ENCODE measurements around the gene CEACAM21.
"Not testable (repeated sequence)": the region's sequence is repeated elsewhere in the genome, so short reads cannot be mapped to it uniquely, and the experiment has no call there.

Gene CEACAM21

GRCh38 chr19:41564515-41565378 lies 11.2 kb upstream of the CEACAM21 start:
- peaks cover 3% of the 10 kb centered on the region for H3K36me3 ChIP-seq (ENCODE audit: control insufficient read depth, insufficient read depth, low read length)
- peaks cover 30% of the 10 kb centered on the region for H3K4me1 ChIP-seq (ENCODE audit: control insufficient read depth, insufficient read depth, low read length, poor library complexity, severe bottlenecking)
- H3K27me3 ChIP-seq (replicated peaks; ENCODE audit: control insufficient read depth, insufficient read depth, low read length, poor library complexity, severe bottlenecking) = no peaks in the 10 kb centered on the region
- no peak for DNase-seq
- no peaks in the 10 kb centered on the region for H3K9me3 ChIP-seq (ENCODE audit: control insufficient read depth, low read length)
- no peak overlapping the region for H3K4me3 ChIP-seq (ENCODE audit: insufficient read depth, low read depth, low read length, poor library complexity, severe bottlenecking)
- H3K27ac ChIP-seq (ENCODE audit: insufficient read depth, low read length, poor library complexity, severe bottlenecking) = peak overlapping the region; percentile 7

- Histone ChIP-seq H3K4me1 (ENCODE audit: control insufficient read depth, insufficient read depth, low read length, poor library complexity, severe bottlenecking) (peaks cover 24% of the 10 kb centered on the region), H3K9me3 (ENCODE audit: control insufficient read depth, low read length) (no peaks in the 10 kb centered on the region), H3K27ac (ENCODE audit: insufficient read depth, low read length, poor library complexity, severe bottlenecking) (no peak overlapping the region), H3K27me3 (replicated peaks; ENCODE audit: control insufficient read depth, insufficient read depth, low read length, poor library complexity, severe bottlenecking) (no peaks in the 10 kb centered on the region), H3K4me3 (ENCODE audit: insufficient read depth, low read depth, low read length, poor library complexity, severe bottlenecking) (no peak overlapping the region), H3K36me3 (ENCODE audit: control insufficient read depth, insufficient read depth, low read length) (peaks cover 3% of the 10 kb centered on the region)
- no peak for DNase-seq
Observed at GRCh38 chr19:41565379-41565720, 10.6 kb upstream of the CEACAM21 start.

- peaks cover 3% of the 10 kb centered on the region for H3K36me3 ChIP-seq (ENCODE audit: control insufficient read depth, insufficient read depth, low read length)
- no peak overlapping the region for H3K27ac ChIP-seq (ENCODE audit: insufficient read depth, low read length, poor library complexity, severe bottlenecking)
- H3K4me3 ChIP-seq (ENCODE audit: insufficient read depth, low read depth, low read length, poor library complexity, severe bottlenecking) = no peak overlapping the region
- no peak for DNase-seq
- no peaks in the 10 kb centered on the region for H3K27me3 ChIP-seq (replicated peaks; ENCODE audit: control insufficient read depth, insufficient read depth, low read length, poor library complexity, severe bottlenecking)
- H3K4me1 ChIP-seq (ENCODE audit: control insufficient read depth, insufficient read depth, low read length, poor library complexity, severe bottlenecking) = peaks cover 22% of the 10 kb centered on the region
- no peaks in the 10 kb centered on the region for H3K9me3 ChIP-seq (ENCODE audit: control insufficient read depth, low read length)
Observed at GRCh38 chr19:41566001-41566400, 10.0 kb upstream of the CEACAM21 start.

GRCh38 chr19:41569481-41570150 lies 6.3 kb upstream of the CEACAM21 start:
- no peaks in the 10 kb centered on the region for H3K27me3 ChIP-seq (replicated peaks; ENCODE audit: control insufficient read depth, insufficient read depth, low read length, poor library complexity, severe bottlenecking)
- H3K4me3 ChIP-seq (ENCODE audit: insufficient read depth, low read depth, low read length, poor library complexity, severe bottlenecking) = no peak overlapping the region
- H3K4me1 ChIP-seq (ENCODE audit: control insufficient read depth, insufficient read depth, low read length, poor library complexity, severe bottlenecking) = peaks cover 7% of the 10 kb centered on the region
- no peaks in the 10 kb centered on the region for H3K9me3 ChIP-seq (ENCODE audit: control insufficient read depth, low read length)
- DNase-seq = no peak
- H3K36me3 ChIP-seq (ENCODE audit: control insufficient read depth, insufficient read depth, low read length) = peaks cover 15% of the 10 kb centered on the region
- H3K27ac ChIP-seq (ENCODE audit: insufficient read depth, low read length, poor library complexity, severe bottlenecking) = no peak overlapping the region

- Histone ChIP-seq H3K27me3 (replicated peaks; ENCODE audit: control insufficient read depth, insufficient read depth, low read length, poor library complexity, severe bottlenecking) (no peaks in the 10 kb centered on the region), H3K9me3 (ENCODE audit: control insufficient read depth, low read length) (no peaks in the 10 kb centered on the region), H3K4me1 (ENCODE audit: control insufficient read depth, insufficient read depth, low read length, poor library complexity, severe bottlenecking) (peaks cover 2% of the 10 kb centered on the region), H3K27ac (ENCODE audit: insufficient read depth, low read length, poor library complexity, severe bottlenecking) (no peak overlapping the region), H3K4me3 (ENCODE audit: insufficient read depth, low read depth, low read length, poor library complexity, severe bottlenecking) (no peak overlapping the region), H3K36me3 (ENCODE audit: control insufficient read depth, insufficient read depth, low read length) (peaks cover 15% of the 10 kb centered on the region)
- DNase-seq = no peak
Observed at GRCh38 chr19:41570179-41570578, 5.8 kb upstream of the CEACAM21 start.

- DNase-seq = peak; percentile 68 to 77 (median 73)
- no peak overlapping the region for H3K27ac ChIP-seq (ENCODE audit: insufficient read depth, low read length, poor library complexity, severe bottlenecking)
- H3K27me3 ChIP-seq (replicated peaks; ENCODE audit: control insufficient read depth, insufficient read depth, low read length, poor library complexity, severe bottlenecking) = no peaks in the 10 kb centered on the region
- H3K36me3 ChIP-seq (ENCODE audit: control insufficient read depth, insufficient read depth, low read length) = peaks cover 15% of the 10 kb centered on the region
- H3K4me3 ChIP-seq (ENCODE audit: insufficient read depth, low read depth, low read length, poor library complexity, severe bottlenecking) = no peak overlapping the region
- no peaks in the 10 kb centered on the region for H3K9me3 ChIP-seq (ENCODE audit: control insufficient read depth, low read length)
- peaks cover 5% of the 10 kb centered on the region for H3K4me1 ChIP-seq (ENCODE audit: control insufficient read depth, insufficient read depth, low read length, poor library complexity, severe bottlenecking)
Observed at GRCh38 chr19:41570639-41571112, 5.3 kb upstream of the CEACAM21 start.

DNA sequence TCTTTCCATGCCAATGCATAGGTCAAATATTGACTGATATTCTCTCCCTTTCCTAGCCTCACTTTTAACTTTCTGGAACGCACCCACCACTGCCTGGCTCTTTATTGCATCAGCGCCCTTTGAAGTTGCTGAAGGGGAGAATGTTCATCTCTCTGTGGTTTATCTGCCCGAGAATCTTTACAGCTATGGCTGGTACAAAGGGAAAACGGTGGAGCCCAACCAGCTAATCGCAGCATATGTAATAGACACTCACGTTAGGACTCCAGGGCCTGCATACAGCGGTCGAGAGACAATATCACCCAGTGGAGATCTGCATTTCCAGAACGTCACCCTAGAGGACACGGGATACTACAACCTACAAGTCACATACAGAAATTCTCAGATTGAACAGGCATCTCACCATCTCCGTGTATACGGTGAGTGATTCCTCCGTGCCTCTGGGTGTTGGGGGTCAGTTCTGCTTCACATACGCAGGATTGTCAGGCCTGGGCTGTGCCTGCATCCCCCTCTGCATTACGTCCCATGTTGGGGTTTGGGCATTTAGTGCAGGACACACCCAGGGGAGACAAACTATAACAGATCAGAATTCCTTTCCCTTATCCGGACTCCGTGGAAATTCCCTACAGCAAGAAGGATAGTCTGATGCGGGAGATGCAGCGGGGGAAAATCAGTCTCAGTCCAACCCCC lies 1.3 kb downstream of the CEACAM21 start:
- Histone ChIP-seq H3K4me1 (ENCODE audit: control insufficient read depth, insufficient read depth, low read length, poor library complexity, severe bottlenecking) (peaks cover 13% of the 10 kb centered on the region), H3K4me3 (ENCODE audit: insufficient read depth, low read depth, low read length, poor library complexity, severe bottlenecking) (no peak overlapping the region), H3K27me3 (replicated peaks; ENCODE audit: control insufficient read depth, insufficient read depth, low read length, poor library complexity, severe bottlenecking) (no peaks in the 10 kb centered on the region), H3K27ac (ENCODE audit: insufficient read depth, low read length, poor library complexity, severe bottlenecking) (no peak overlapping the region), H3K9me3 (ENCODE audit: control insufficient read depth, low read length) (no peaks in the 10 kb centered on the region), H3K36me3 (ENCODE audit: control insufficient read depth, insufficient read depth, low read length) (peaks cover 57% of the 10 kb centered on the region)
- no peak for DNase-seq

GRCh38 chr19:41577833-41578232 lies 1.9 kb downstream of the CEACAM21 start:
- no peak for DNase-seq
- peaks cover 57% of the 10 kb centered on the region for H3K36me3 ChIP-seq (ENCODE audit: control insufficient read depth, insufficient read depth, low read length)
- no peaks in the 10 kb centered on the region for H3K9me3 ChIP-seq (ENCODE audit: control insufficient read depth, low read length)
- H3K27ac ChIP-seq (ENCODE audit: insufficient read depth, low read length, poor library complexity, severe bottlenecking) = no peak overlapping the region
- no peaks in the 10 kb centered on the region for H3K27me3 ChIP-seq (replicated peaks; ENCODE audit: control insufficient read depth, insufficient read depth, low read length, poor library complexity, severe bottlenecking)
- H3K4me3 ChIP-seq (ENCODE audit: insufficient read depth, low read depth, low read length, poor library complexity, severe bottlenecking) = no peak overlapping the region
- H3K4me1 ChIP-seq (ENCODE audit: control insufficient read depth, insufficient read depth, low read length, poor library complexity, severe bottlenecking) = peaks cover 13% of the 10 kb centered on the region

DNA sequence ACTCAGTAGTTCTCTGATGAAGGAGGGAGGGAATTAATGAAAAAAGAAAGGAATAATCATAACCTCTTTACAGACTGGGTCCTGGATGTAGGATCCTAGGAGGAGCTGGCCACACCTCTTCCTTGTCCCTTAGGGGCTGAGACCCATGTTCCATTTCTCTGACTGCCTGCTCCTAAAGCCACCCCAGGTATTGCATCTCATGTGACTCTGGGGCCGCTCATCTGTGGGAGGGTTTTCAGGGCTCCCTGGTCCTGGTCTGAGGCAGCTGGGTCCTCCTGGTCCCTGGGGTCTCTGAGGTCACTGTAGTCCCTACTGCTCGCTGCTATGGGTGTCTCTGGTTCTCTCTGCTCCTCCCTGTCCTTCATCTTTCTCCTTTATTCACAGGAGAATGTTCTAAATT lies 2.9 kb downstream of the CEACAM21 start:
- Histone ChIP-seq H3K27me3 (replicated peaks; ENCODE audit: control insufficient read depth, insufficient read depth, low read length, poor library complexity, severe bottlenecking) (no peaks in the 10 kb centered on the region), H3K36me3 (ENCODE audit: control insufficient read depth, insufficient read depth, low read length) (peaks cover 62% of the 10 kb centered on the region), H3K4me1 (ENCODE audit: control insufficient read depth, insufficient read depth, low read length, poor library complexity, severe bottlenecking) (peaks cover 13% of the 10 kb centered on the region), H3K4me3 (ENCODE audit: insufficient read depth, low read depth, low read length, poor library complexity, severe bottlenecking) (no peak overlapping the region), H3K27ac (ENCODE audit: insufficient read depth, low read length, poor library complexity, severe bottlenecking) (no peak overlapping the region), H3K9me3 (ENCODE audit: control insufficient read depth, low read length) (no peaks in the 10 kb centered on the region)
- DNase-seq = no peak

- H3K9me3 ChIP-seq (ENCODE audit: control insufficient read depth, low read length); H3K4me1 ChIP-seq (ENCODE audit: control insufficient read depth, insufficient read depth, low read length, poor library complexity, severe bottlenecking); DNase-seq; H3K4me3 ChIP-seq (ENCODE audit: insufficient read depth, low read depth, low read length, poor library complexity, severe bottlenecking); H3K27me3 ChIP-seq (replicated peaks; ENCODE audit: control insufficient read depth, insufficient read depth, low read length, poor library complexity, severe bottlenecking); H3K27ac ChIP-seq (ENCODE audit: insufficient read depth, low read length, poor library complexity, severe bottlenecking): not testable (repeated sequence)
- H3K36me3 ChIP-seq (ENCODE audit: control insufficient read depth, insufficient read depth, low read length) = peaks cover 84% of the 10 kb centered on the region
Observed at GRCh38 chr19:41581068-41581467, 5.1 kb downstream of the CEACAM21 start.

All from effector memory CD4-positive, alpha-beta T cell (primary cell).